GM12872 (cell line): ENCODE measurements around the gene NCKAP5L.

Source experiments
- TF ChIP-seq, protein P1 (sequence below): IDR thresholded peaks from 3 replicates; pipeline ENCODE4 v1.5.1; 2011; ENCODE audit warnings: low read depth, mild to moderate bottlenecking, low read length, moderate library complexity; ENCODE audit not compliant: insufficient read depth

Gene NCKAP5L

DNA sequence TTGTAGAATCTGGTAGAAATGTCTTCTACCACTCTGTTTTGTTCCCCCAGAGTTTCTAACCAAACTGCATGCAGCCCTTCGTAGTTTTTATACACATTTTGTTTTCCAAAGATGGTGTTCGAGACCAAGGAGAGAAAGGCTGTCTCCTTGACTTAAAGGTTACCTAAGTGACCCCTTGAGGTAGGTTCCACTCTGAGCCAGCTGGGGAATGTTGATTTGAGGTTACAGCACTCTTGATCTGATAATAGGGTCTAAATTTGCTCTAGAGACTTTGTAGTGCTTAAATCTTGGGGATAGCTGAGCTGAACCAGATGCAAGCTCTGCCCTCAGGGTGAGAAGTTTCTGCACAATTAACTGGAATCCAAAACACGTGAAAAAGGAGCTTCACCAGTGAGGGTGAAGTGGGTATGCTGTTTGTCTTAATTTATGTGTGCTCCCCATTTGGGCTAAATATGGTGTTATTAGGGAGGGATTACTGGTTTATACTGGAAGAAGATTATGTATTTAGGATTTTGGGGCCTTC, 83.8 kb downstream of the NCKAP5L start:
- TF ChIP-seq, protein P1, sequence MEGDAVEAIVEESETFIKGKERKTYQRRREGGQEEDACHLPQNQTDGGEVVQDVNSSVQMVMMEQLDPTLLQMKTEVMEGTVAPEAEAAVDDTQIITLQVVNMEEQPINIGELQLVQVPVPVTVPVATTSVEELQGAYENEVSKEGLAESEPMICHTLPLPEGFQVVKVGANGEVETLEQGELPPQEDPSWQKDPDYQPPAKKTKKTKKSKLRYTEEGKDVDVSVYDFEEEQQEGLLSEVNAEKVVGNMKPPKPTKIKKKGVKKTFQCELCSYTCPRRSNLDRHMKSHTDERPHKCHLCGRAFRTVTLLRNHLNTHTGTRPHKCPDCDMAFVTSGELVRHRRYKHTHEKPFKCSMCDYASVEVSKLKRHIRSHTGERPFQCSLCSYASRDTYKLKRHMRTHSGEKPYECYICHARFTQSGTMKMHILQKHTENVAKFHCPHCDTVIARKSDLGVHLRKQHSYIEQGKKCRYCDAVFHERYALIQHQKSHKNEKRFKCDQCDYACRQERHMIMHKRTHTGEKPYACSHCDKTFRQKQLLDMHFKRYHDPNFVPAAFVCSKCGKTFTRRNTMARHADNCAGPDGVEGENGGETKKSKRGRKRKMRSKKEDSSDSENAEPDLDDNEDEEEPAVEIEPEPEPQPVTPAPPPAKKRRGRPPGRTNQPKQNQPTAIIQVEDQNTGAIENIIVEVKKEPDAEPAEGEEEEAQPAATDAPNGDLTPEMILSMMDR: no peak

DNA sequence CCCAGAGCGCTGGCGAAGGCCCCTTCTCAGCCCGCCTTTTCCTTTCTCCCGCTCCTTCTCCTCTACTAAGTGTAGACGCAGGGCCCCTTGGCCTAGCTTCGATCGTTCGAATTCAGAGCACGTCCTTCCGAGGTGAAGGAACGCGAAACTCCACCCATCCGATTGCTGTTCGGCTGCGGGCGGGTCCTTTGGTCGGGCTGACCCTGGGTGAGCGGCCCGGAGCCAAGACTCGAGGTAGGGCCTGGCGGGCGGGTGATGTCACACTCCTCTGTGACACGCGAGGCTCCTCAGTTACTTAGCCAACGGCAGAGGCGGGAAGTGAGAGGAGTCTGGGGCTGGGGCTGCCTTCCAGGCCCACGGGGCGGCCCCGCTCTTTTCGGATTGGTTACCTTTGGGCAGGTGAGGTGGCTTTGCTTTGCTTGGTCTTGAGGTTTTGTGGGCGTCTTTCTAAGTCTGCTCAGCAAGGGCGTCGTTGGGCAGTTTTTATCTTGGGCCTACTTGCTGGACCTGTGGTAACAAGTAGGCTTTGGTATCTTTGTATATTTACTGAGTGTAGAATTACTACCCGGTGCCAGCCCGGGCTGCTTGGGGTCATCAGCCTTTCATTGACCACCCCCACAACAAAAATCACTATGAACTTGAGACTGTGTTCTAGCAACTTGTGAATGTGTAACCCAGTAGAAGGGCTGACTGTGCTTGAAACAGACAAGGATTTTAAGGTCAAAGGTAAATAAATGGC, 86.2 kb downstream of the NCKAP5L start:
- TF ChIP-seq, protein P1: no peak
